PC-9 (cell line): Measurements from ENCODE around the gene PIAS3.

Experiments
- EZH2 ChIP-seq: fragments of 200-600 bp; sonication (generic); IDR thresholded peaks from 2 replicates; pipeline ENCODE4 v1.8.0; 2017; ENCODE audit warnings: antibody characterized with exemption, low read depth
- TF ChIP-seq, protein P1 (sequence below): fragments of 200-600 bp; sonication (generic); conservative IDR thresholded peaks from 2 replicates; pipeline ENCODE4 v1.6.1; 2017; ENCODE audit warnings: mixed run types, antibody characterized with exemption, mild to moderate bottlenecking, moderate library complexity

DNA sequence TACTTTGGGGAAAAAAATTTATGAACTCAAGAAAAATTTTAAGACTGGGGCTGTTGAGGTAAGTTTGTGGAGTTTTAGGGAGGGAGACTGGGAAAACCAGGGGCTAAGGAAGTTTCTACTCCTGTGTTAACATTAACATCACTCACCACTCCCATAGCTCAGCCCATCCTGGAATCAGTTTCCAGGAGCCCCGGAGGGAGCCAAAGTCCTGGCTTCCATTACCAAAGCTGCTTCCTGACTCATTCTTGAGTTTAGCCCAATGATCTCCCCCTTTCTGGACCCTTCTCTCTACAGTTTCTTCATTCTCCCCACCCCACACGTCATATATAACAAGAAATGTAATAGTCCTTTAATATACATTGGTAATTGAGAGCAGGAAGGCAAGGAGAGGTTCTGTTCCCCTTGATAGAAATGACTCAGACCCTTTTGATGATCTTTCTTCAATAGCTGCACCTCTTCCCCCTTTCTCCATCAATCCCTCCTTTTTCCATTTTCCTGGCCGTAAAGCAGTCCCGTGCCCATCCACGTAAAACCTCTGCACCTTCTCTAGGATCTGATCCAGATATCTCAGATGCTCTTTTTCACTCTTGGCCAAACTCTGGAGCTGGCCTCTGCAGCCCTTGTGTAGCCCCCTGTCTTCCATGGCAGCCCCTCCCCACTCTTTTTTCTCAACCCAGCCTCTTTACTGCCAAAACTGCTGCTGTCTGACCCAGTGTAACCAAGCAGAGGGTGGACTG, 4.6 kb upstream of the PIAS3 start:
- TF ChIP-seq, protein P1, sequence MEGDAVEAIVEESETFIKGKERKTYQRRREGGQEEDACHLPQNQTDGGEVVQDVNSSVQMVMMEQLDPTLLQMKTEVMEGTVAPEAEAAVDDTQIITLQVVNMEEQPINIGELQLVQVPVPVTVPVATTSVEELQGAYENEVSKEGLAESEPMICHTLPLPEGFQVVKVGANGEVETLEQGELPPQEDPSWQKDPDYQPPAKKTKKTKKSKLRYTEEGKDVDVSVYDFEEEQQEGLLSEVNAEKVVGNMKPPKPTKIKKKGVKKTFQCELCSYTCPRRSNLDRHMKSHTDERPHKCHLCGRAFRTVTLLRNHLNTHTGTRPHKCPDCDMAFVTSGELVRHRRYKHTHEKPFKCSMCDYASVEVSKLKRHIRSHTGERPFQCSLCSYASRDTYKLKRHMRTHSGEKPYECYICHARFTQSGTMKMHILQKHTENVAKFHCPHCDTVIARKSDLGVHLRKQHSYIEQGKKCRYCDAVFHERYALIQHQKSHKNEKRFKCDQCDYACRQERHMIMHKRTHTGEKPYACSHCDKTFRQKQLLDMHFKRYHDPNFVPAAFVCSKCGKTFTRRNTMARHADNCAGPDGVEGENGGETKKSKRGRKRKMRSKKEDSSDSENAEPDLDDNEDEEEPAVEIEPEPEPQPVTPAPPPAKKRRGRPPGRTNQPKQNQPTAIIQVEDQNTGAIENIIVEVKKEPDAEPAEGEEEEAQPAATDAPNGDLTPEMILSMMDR, result no peak
- TF ChIP-seq EZH2, result no peak
